VCaP (cell line): ENCODE measurements around the gene SCFD2.
"Not testable (repeated sequence)": the region's sequence is repeated elsewhere in the genome, so short reads cannot be mapped to it uniquely, and the experiment has no call there.

Source experiments
- H3K27ac ChIP-seq: fragments of 450-650 bp; 2 replicates; pipeline ENCODE4 v1.5.1; 2017
- TF ChIP-seq, protein P1 (sequence below): fragments of 450-650 bp; conservative IDR thresholded peaks from 2 replicates; pipeline ENCODE4 v1.5.1; 2017; ENCODE audit warnings: mild to moderate bottlenecking, moderate library complexity

The SCFD2 gene

DNA sequence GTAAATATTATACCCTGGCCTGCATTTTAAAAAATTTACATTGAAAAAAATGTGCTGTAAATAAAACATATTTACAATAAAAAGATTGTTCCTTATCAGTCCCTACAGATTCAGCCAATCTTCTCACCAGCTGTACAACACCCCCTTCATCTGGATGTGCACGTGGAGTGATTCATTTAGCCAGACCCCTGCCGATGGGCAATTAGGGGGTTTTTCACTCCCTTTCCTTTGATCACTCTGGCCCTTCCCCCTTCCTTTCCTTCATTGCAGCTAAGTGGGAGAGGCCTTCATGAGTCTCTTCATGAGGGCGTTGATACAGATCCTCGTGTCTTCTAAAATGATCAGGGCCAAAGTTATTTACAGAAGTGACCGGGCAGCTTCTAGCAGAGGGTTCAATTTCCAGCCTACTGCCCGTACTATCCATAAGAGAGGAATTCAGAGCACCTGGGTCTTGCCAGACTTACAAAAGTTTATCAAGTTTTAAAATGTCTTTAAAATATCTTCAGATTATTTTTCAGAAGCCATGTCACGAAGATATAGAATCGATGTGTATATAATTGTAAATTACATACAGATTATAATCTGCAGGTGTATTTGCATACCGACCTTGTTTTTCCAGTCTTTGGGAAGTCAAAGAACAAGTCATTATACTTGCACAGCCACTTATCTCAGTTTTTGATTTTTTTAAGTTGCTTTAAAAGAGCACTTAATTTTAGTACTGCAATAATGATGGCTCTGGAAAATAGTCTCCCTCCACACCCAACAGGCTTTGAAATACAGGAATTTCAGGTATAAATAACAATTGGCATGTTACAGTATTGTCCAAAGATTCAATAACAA lies 525.1 kb downstream of the SCFD2 start:
- TF ChIP-seq, protein P1, sequence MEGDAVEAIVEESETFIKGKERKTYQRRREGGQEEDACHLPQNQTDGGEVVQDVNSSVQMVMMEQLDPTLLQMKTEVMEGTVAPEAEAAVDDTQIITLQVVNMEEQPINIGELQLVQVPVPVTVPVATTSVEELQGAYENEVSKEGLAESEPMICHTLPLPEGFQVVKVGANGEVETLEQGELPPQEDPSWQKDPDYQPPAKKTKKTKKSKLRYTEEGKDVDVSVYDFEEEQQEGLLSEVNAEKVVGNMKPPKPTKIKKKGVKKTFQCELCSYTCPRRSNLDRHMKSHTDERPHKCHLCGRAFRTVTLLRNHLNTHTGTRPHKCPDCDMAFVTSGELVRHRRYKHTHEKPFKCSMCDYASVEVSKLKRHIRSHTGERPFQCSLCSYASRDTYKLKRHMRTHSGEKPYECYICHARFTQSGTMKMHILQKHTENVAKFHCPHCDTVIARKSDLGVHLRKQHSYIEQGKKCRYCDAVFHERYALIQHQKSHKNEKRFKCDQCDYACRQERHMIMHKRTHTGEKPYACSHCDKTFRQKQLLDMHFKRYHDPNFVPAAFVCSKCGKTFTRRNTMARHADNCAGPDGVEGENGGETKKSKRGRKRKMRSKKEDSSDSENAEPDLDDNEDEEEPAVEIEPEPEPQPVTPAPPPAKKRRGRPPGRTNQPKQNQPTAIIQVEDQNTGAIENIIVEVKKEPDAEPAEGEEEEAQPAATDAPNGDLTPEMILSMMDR = no peak
- no peak overlapping the region for H3K27ac ChIP-seq

DNA sequence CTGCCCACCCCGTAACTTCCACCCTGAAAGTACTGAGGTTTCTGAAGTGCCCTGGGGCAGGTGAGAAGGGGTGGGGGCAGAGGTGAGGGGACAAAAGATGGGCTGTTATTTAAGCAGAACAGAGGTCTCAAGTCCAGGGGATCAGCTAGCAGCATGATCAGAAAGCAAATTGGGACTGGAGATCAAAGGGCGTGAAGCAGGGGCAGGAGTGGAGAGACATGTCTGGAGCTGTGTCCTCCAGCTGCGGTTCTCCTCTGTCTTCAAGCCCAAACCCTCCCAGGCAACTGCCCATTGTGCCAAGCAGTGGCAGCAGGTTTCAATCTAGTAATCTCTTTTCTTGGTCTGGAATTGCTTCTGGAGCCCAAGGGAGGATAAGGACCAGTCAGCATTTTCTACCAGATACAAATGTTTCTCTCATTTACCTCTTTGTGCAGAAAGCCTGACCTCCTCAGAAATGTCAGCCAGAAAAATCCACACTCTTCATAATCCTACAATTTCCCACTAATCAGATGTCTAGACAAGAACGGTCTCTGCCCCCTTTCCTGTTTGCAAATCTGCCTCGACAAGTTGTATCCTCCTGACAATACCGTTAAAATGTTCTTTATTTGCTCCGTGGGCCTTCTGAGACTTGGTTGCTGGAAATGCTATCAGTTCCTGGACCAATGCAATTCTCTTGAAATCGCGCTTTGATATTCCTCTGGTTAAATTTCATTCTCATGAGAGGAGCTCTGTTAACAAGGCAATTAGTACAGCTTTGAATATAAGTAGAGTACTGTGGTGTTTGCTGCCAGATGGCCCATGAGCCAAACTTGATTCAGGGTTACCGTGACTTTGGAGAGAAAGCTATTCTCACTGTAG lies 526.9 kb downstream of the SCFD2 start:
- H3K27ac ChIP-seq = no peak overlapping the region
- TF ChIP-seq, protein P1 = no peak

DNA sequence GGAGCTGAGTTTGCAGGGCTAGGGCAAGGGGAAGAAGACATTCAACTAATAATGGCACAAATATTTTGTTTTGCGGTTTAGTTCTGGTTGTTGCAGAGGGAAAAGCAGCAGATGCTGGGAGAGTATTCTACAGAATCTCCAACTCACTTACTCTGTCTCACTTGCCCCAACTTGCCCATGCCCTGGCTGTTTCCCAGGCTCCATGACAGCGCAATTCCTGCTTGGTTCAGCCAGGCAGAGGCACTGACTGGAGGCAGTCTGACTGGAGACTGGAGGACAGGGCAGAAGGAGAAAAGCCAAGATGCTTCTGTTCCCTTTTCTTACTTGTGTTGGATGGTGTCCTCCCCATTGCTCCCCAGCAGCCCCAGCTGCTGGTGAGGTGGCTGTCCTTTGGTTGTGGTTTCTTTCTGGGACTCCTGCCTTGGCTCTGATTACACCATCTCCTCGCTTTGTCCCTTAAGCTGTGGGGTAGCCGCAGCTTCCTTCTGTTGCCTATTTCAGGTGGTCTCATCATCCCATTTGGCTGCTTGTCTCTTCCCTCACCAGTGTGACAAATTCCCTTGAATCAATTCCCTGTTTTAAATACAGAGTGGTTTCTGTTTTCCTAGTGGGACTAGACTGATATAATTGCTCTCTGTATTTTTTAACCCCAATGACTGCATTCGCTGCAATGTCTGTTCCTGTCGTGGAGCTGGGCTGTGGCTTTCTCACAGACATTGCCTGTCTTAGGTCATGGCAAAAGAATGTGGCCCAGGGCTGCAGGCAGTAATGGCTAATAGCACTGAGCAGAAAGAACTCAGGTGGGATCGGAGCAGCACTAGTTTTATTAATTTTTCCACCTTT lies 527.9 kb downstream of the SCFD2 start:
- TF ChIP-seq, protein P1 = no peak
- no peak overlapping the region for H3K27ac ChIP-seq

DNA sequence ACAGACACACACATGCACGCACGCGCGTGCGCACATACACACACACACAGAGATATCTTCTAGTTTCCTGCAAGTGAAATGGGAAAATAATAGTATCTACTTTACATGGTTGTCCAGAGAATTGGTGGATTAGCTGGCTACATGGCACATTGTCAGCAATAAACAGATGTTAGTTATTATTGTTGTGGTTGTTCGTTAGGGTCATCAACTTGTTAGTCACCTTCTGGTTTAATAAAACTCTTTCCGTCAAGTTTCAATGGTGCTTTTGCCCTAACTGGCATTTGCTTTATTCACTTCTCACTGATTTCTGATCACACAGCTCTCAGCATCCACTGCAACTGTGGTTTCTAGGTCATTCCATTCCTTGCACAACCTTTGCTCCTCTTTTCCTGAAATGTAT lies 529.2 kb downstream of the SCFD2 start:
- TF ChIP-seq, protein P1 = no peak
- no peak overlapping the region for H3K27ac ChIP-seq

DNA sequence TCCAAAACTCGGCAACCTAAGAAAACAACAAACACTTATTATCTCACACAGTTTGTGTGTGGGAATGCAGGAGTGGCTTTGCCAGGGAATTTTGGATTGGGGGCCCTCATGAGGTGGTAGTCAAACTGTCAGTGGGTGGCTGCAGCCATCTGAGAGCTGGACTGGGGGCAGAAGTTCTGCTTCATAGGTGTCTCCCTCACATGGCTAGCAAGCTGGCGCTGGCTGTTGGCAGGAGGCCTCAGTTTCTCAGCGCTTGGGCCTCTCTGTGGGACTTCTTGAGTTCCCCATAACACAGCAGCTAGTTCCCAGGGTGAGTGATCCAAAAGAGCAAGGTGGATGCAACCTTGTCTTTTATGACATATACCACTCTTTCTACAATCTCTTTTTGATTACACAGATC lies 529.7 kb downstream of the SCFD2 start:
- H3K27ac ChIP-seq = no peak overlapping the region
- TF ChIP-seq, protein P1 = no peak

DNA sequence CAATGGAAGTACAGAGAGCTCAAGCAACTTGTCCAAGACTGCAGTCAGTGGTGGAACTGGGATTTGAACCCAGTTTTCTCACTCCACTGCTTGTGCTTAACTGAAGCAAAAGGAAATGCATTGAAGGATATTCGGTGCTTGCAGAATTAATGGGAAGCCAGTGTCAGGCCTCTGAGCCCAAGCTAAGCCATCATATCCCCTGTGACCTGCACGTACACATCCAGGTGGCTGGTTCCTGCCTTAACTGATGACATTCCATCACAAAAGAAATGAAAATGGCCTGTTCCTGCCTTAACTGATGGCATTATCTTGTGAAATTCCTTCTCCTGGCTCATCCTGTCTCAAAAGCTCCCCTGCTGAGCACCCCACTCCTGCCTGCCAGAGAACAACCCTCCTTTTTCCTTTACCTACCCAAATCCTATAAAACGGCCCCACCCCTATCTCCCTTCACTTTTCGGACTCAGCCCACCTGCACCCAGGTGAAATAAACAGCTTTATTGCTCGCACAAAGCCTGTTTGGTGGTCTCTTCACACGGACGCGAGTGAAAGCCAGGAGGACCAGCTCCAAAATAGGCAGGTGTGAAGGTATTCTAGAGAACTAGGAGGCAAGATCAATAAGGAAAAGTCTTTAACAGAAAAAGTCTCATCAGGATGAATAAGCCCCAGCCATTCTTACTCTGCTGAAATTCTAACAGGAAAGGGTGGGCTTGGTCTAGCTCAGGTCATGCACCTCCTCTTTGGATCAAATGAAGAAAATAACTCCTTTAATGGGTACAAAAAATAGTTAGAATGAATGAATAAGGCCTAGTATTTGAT lies 531.0 kb downstream of the SCFD2 start:
- not testable (repeated sequence) for H3K27ac ChIP-seq

DNA sequence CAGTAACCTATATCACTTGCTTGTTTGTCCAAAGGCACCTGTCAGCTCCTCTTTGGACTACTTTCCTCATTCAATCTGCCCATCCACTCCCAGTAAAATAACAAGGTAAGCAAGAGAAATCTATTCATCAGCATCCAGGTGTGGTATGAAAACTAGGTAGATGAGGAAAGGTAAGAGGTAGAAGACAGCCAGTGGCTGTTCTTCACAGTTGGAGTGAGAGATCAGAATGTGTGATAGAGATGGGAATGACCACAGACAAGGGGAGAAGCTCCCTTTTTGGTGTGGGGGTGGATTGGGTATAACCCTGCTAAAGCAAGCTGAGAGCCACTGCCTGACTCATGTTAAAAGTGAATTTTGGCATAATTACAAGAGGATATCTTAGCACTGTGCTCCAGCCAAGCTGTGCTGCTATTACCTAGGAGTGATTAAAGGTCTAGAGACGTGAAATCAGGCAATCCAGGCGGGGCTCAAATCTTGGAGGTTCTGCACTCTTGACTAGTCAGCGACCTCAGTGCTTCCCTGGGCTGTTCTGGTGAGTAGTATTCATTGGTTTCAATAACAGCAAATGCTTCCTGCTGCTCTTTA lies 531.8 kb downstream of the SCFD2 start:
- H3K27ac ChIP-seq = no peak overlapping the region
- TF ChIP-seq, protein P1 = no peak
